HG03439 (cell line): Measurements from ENCODE around the gene SAP30BP.
"Not testable (repeated sequence)": the region's sequence is repeated elsewhere in the genome, so short reads cannot be mapped to it uniquely, and the experiment has no call there.

Experiments used
- ATAC-seq: cut with Tn5 transposase; IDR thresholded peaks from one replicate; pipeline ENCODE4 v1.9.1; 2021; ENCODE audit warnings: mild to moderate bottlenecking, moderate library complexity; ENCODE audit not compliant: unreplicated experiment

The SAP30BP gene

GRCh38 chr17:75633486-75634375, 33.4 kb upstream of the SAP30BP start:
- ATAC-seq, result no peak

GRCh38 chr17:75634376-75634740, 32.8 kb upstream of the SAP30BP start:
- no peak for ATAC-seq

- no peak for ATAC-seq
Measured at GRCh38 chr17:75634754-75635609, 32.2 kb upstream of the SAP30BP start.

GRCh38 chr17:75635610-75636202, 31.4 kb upstream of the SAP30BP start:
- no peak for ATAC-seq

- no peak for ATAC-seq
Measured at GRCh38 chr17:75636381-75637142, 30.6 kb upstream of the SAP30BP start.

DNA sequence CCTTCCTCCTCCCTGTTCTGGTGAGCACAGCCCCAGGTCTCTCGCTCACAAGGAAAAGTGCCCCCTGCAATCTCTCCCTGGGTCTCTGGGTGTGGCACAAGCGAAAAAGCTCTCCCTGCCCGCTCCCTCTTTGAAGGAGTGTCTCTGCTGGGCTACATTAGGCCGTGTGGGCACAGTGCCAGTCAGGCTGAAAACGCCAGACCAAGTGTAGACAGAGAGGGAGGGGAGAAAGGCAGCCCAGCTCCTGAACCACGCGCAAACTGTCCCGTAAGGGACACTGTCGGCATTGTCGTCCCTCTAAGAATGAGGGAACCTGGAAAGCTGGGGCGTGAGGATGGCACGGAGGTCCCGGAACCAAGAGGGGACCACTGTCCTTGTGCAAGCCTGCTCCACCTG, 30.0 kb upstream of the SAP30BP start:
- ATAC-seq, result no peak

- ATAC-seq, result no peak
Measured at GRCh38 chr17:75637551-75637950, 29.6 kb upstream of the SAP30BP start.

- ATAC-seq, result not testable (repeated sequence)
Measured at GRCh38 chr17:75638039-75638438, 29.1 kb upstream of the SAP30BP start.

- ATAC-seq, result no peak
Measured at GRCh38 chr17:75638893-75639292, 28.2 kb upstream of the SAP30BP start.

DNA sequence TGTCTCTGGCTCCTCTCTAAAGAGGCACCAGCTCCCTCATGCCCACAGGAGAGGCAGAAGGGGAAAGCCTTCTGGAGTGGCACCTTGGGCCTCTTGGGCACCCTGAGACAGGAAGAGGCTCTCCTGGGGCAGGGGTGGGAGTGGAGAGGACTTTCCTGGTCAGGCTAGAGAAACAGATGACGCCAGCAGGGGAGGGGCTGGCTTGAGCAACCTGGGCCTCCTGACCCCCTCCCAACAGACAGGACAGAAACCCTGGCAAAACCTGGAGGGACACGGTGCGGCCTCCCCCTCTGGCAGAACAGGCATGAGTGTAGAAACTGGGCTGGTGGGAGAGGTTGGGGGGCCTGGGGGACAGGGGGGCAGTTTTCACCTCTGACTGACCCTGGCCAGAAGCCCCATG, 27.8 kb upstream of the SAP30BP start:
- no peak for ATAC-seq

GRCh38 chr17:75639771-75640555, 27.2 kb upstream of the SAP30BP start:
- no peak for ATAC-seq

GRCh38 chr17:75640556-75641119, 26.5 kb upstream of the SAP30BP start:
- ATAC-seq, result no peak

GRCh38 chr17:75641343-75641742, 25.8 kb upstream of the SAP30BP start:
- no peak for ATAC-seq

- no peak for ATAC-seq
Measured at GRCh38 chr17:75642182-75642783, 24.9 kb upstream of the SAP30BP start.

DNA sequence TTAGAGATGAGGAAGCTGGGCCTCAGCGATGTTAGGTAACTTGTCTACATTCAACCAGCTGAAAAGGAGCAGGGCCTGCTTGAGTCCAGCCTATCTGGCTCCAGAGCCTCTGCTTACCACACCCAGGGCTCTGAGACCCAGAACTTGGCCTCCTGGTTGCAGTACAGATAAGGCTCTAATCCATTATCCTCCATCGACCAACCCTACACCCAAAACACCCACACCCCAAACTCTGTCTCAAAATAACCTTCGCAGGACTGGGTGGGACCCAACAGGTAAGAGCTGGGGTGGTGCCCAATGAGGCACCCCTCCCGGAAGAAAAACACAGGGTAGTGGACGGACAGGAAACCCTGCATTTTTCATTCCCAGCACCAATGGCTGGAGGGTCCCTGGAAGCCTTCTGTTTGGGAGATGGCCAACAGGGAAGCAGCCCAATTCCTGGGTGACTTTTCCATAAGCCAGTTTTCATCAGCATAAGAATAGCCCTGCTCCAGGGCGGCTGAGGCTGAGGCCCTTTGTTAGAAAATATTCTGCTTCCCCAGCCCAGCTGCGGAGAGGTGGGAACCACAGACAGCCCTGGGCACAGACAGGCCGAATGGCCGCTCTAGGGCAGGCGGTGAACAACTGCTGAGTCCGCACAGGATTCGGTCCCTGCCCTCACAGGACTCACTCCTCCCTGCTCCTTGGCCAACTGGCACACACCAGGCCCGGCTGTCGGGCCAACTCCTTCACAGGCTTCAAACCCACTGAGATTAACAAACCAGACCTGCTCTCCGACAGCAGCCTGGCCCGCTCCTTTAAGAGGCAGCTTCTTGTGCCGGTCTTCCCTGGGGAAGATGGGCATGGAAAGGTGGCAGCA, 24.1 kb upstream of the SAP30BP start:
- no peak for ATAC-seq

DNA sequence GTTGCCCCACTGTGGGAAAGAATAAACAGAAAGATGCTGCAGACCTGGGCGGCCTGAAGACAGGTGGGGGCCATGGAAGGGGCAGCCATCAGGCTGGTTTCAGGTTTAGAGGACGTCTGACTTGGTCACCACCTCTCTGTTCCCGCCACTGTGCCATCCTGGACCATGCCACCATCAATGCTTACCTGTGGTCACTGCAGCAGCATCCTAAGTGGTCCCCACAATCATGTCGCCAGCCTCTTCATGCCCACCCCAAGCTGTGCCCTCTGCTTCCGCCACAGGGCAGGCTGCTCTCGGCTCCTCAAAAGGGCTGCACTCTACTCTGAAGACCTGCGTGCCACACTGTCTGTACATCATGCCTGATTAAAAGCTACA, 23.5 kb upstream of the SAP30BP start:
- no peak for ATAC-seq

DNA sequence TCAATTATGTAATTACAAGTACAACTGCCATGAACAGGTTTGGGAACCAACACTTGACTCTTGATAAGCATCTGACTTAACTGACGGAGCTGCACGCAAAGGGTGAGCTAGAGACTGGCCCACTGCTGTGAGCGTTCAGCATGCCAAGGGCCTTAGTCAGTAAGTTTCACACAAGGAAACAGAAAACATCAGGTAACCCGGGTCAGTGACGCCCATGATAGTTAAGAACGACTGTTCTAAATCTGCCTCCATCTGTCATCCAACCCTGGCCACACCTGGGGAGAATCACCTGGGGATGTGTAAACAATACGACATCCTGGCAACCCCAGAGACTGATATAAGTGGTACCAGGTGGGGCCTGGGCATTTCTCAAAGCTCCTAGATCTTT, 21.6 kb upstream of the SAP30BP start:
- no peak for ATAC-seq

- no peak for ATAC-seq
Measured at GRCh38 chr17:75645889-75646637, 21.1 kb upstream of the SAP30BP start.
